ENCODE data around the gene SLF1.

The SLF1 gene

GRCh38 chr5:94725142-94725541, 106.7 kb downstream of the SLF1 start:
- DNase-seq, result no peak

GRCh38 chr5:94731471-94731870, 113.0 kb downstream of the SLF1 start:
- DNase-seq, result no peak

GRCh38 chr5:94736498-94736897, 118.0 kb downstream of the SLF1 start:
- no peak for DNase-seq

DNA sequence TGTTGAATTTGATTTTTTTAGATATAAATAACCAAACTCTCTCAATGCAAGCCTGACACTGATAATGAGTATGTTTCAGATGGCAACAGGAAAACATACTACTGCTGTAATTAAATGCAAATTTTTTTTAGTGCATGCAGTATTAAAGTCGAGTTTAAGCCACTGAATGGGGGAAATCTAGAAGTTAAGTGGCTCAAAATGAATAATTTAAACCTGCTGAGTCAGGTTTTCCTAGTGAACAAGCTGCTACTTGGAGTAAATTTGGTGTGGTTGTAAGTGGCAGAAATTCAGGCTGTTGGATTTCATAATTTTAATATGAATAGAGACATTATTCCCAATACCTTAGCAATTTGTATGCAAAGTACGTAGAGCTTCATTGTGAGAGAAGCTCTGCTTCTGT, 121.8 kb downstream of the SLF1 start:
- no peak for DNase-seq

DNA sequence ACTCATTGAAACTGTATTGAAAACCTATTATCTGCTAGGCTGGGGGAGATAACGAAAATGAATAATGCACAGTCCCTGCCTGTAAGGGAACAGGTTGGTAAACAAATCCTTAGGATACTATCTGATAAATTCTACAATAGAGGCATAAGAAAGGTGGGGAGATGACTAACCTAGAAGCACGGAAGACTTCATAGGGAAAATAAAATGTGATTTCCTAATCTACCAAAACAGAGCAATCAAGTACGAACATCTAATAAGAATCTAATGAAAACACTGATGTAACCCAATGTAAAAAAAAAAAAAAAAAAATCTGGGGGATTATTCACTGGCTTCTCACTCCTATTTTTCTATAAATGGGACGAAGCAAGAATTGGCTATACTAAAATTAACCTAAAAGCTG, 124.4 kb downstream of the SLF1 start:
- no peak for DNase-seq

- no peak for DNase-seq
Measured at GRCh38 chr5:94744906-94745305, 126.4 kb downstream of the SLF1 start.

DNA sequence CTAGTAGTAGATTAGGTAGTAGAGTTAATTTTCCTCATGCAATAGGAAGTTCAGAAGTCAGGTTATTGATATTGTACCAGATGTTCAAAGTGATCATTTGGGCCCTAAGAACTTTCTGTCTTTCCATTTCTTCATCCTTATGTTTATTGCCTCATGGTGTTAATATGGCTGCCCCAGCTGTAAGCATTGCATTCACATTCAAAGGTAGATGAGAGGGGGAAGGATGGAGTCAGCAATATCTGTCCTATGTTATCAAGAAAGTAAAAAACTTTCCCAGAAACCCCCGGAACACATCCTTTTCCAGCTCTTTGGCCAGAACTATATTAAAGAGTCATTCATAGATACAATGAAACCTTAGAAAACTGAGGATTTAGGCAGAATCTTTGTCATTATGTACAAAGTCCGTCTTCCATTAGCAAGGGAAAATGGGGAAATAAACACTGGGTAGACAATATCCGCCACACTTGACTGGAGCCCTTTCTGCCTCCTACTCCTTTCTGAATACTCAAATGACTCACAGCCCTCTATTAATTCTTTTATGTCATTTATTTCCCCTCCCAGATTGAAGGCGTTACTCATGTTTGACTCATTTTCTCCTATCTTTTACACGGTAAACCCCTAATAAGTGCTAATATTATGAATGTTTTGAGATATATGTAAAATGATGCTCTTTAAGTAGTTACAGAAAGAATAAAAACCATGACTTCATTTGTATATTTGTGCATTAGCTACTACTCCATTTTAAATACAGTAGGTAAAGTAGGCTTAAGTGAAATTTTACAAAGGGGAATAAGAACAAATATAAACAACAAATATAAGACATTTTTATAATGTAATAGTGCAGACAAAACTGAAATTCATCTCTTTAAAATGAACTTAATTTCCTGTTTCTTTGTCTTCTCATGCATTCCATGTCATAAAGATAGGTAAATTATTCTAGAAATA, 127.6 kb downstream of the SLF1 start:
- DNase-seq, result no peak

DNA sequence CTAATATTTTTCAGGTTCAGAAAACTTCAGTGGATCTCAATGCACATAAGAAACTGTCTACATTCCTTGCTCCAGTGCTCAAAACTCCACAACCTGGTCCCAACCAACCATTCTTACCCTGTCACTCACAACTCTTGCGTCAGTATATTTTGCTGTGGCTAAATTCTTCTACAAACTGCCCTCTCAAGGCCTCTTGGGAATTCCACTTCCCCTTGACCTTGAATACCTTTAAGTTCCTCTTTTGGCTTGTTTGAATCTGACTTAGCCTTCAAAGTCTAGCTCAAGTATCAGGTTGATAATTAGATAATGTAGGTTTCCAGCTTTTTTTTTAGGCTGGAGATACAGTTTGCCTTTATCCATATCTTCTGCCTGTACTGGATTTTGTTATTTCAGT, 128.3 kb downstream of the SLF1 start:
- no peak for DNase-seq
